Activated CD8-positive, alpha-beta memory T cell treated with anti-CD3 and anti-CD28 coated beads for 4 hours (primary cell): ENCODE measurements around the gene IGFL3.
"Not testable (repeated sequence)": the region's sequence is repeated elsewhere in the genome, so short reads cannot be mapped to it uniquely, and the experiment has no call there.

Experiments used
- DNase-seq, 2 donors: peaks; one replicate each; pipeline ENCODE4 v3.0.0-alpha.2; 2020; ENCODE audit warnings: low read depth in 2 of 2

Gene IGFL3

GRCh38 chr19:46124638-46125115 lies at the start of gene IGFL3:
Gene IGFL3 (minus strand): TSS chr19:46124688. CDS start chr19:46124649, 39 bp downstream.
- DNase-seq, result no peak

- DNase-seq, result no peak
Measured at GRCh38 chr19:46173886-46174480, 49.5 kb upstream of the IGFL3 start.

GRCh38 chr19:46162731-46163130 lies 38.2 kb upstream of the IGFL3 start:
- DNase-seq, result no peak

- not testable (repeated sequence) for DNase-seq
Measured at GRCh38 chr19:46161642-46162257, 37.3 kb upstream of the IGFL3 start.

- no peak for DNase-seq
Measured at GRCh38 chr19:46160233-46160775, 35.8 kb upstream of the IGFL3 start.

GRCh38 chr19:46159418-46160232 lies 35.1 kb upstream of the IGFL3 start:
- no peak for DNase-seq

- no peak for DNase-seq
Measured at GRCh38 chr19:46155237-46155636, 30.7 kb upstream of the IGFL3 start.

- no peak for DNase-seq
Measured at GRCh38 chr19:46150606-46151005, 26.1 kb upstream of the IGFL3 start.

GRCh38 chr19:46147791-46148288 lies 23.4 kb upstream of the IGFL3 start, which contains the start of gene IGFL2:
Gene IGFL2 (plus strand): TSS chr19:46148238. CDS start chr19:46148279, 41 bp downstream.
- DNase-seq, result no peak

- DNase-seq, result no peak
Measured at GRCh38 chr19:46147166-46147740, 22.8 kb upstream of the IGFL3 start.

GRCh38 chr19:46144756-46145155 lies 20.3 kb upstream of the IGFL3 start:
- no peak for DNase-seq

- DNase-seq, result no peak
Measured at GRCh38 chr19:46142294-46142693, 17.8 kb upstream of the IGFL3 start.

- no peak for DNase-seq
Measured at GRCh38 chr19:46141421-46141820, 16.9 kb upstream of the IGFL3 start.

- DNase-seq, result no peak
Measured at GRCh38 chr19:46137915-46138473, 13.5 kb upstream of the IGFL3 start.

GRCh38 chr19:46134527-46134926 lies 10.0 kb upstream of the IGFL3 start:
- DNase-seq, result no peak

GRCh38 chr19:46133777-46134241 lies 9.3 kb upstream of the IGFL3 start:
- no peak for DNase-seq

- DNase-seq, result no peak
Measured at GRCh38 chr19:46133101-46133627, 8.7 kb upstream of the IGFL3 start.

GRCh38 chr19:46132508-46133100 lies 8.1 kb upstream of the IGFL3 start:
- no peak for DNase-seq

- DNase-seq, result no peak
Measured at GRCh38 chr19:46131485-46132143, 7.1 kb upstream of the IGFL3 start.

GRCh38 chr19:46126086-46126580 lies 1.6 kb upstream of the IGFL3 start:
- no peak for DNase-seq
